ENCODE results near the gene CCL1.

Gene CCL1

GRCh38 chr17:34321964-34322363 is 41.1 kb downstream of the CCL1 start:
- no peak overlapping the region for H3K4me3 ChIP-seq
- DNase-seq (ENCODE audit: low spot score), result no peak
- TF ChIP-seq CTCF (IDR thresholded peaks at IDR 0.05), result no peak
- peak overlapping the region; percentile 72 to 75 for H3K27ac ChIP-seq

GRCh38 chr17:34319039-34319483 is 44.0 kb downstream of the CCL1 start, which contains the start of gene CCL8:
TSS of gene CCL8 (plus strand) at chr17:34319435. CDS start at chr17:34319502, 67 bp downstream.
- no peak for DNase-seq (ENCODE audit: low spot score)
- TF ChIP-seq CTCF (IDR thresholded peaks at IDR 0.05), result no peak
- Histone ChIP-seq H3K4me3 (no peak within 1 kb of the TSS), H3K27ac (peak within 1 kb of the TSS in 1 of 2 donors; percentile 36)

GRCh38 chr17:34318474-34318873 is 44.6 kb downstream of the CCL1 start:
- no peak for TF ChIP-seq CTCF (IDR thresholded peaks at IDR 0.05)
- H3K27ac ChIP-seq, result peak overlapping the region in 1 of 2 donors; percentile 12
- DNase-seq (ENCODE audit: low spot score), result no peak
- H3K4me3 ChIP-seq, result no peak overlapping the region

GRCh38 chr17:34314279-34314678 is 48.8 kb downstream of the CCL1 start:
- no peak for TF ChIP-seq CTCF (IDR thresholded peaks at IDR 0.05)
- DNase-seq (ENCODE audit: low spot score), result no peak
- H3K4me3 ChIP-seq, result peak overlapping the region; percentile 31
- H3K27ac ChIP-seq, result peak overlapping the region; percentile 60 to 81

GRCh38 chr17:34313164-34313563 is 49.9 kb downstream of the CCL1 start:
- no peak for TF ChIP-seq CTCF (IDR thresholded peaks at IDR 0.05)
- Histone ChIP-seq H3K27ac (peak overlapping the region; percentile 41 to 81), H3K4me3 (no peak overlapping the region)
- DNase-seq (ENCODE audit: low spot score), result no peak

- Histone ChIP-seq H3K4me3 (no peak overlapping the region), H3K27ac (peak overlapping the region in 1 of 2 donors; percentile 81)
- no peak for DNase-seq (ENCODE audit: low spot score)
- no peak for TF ChIP-seq CTCF (IDR thresholded peaks at IDR 0.05)
Measured at GRCh38 chr17:34312080-34312479, 51.0 kb downstream of the CCL1 start.

- peak; percentile 26 for DNase-seq (ENCODE audit: low spot score)
Measured at GRCh38 chr17:34311291-34311690, 51.7 kb downstream of the CCL1 start.

More at GRCh38 chr17:34311291-34311690, 51.7 kb downstream of the CCL1 start:
- no peak overlapping the region for H3K4me3 ChIP-seq
- TF ChIP-seq CTCF (IDR thresholded peaks at IDR 0.05), result no peak
- H3K27ac ChIP-seq, result no peak overlapping the region

All from coronary artery (tissue), 2 donors.